IMR-90 (cell line): ENCODE data around the gene ATP6V1E1. TPM values are rescaled to one million over a fixed set of nuclear protein-coding genes. Genes with fewer than 3 reads are reported as not detected.

Source experiments
- ATAC-seq: fragments of 200-7000 bp; cut with Tn5 transposase; 2 replicates; pipeline ENCODE4 v1.9.1; 2020; ENCODE audit warnings: low read depth, mild to moderate bottlenecking, moderate library complexity
- BruUV-seq: library from RNA; stranded (reverse); fragments of 400-500 nt; replicated peaks from 2 replicates; lab custom pipeline; 2021; lab: Mats Ljungman, UMichigan
- CTCF ChIA-PET: fragments of 300-600 bp; formaldehyde crosslinking; extraction: SDS; loops from one replicate; lab custom pipeline; 2021; ENCODE audit warnings: antibody characterized with exemption; lab: Yijun Ruan, JAX
- POLR2A ChIA-PET: fragments of 300-600 bp; sonication (Branson Sonifier 250); formaldehyde crosslinking; loops from one replicate; lab custom pipeline; 2022; ENCODE audit warnings: antibody characterized with exemption; ENCODE audit not compliant: unreplicated experiment; lab: Charles Lee
- DNase-seq: peaks from one replicate; pipeline ENCODE4 v3.0.0; 2013
- H2AFZ ChIP-seq: replicated peaks from 2 replicates; pipeline ENCODE3; 2013; ENCODE audit warnings: low read length, mild to moderate bottlenecking; ENCODE audit not compliant: poor library complexity
- H2AK5ac ChIP-seq: 2 replicates; pipeline ENCODE4 v1.6.1; 2013; ENCODE audit warnings: low read depth, low read length, inconsistent platforms
- H2AK9ac ChIP-seq: replicated peaks from 2 replicates; pipeline ENCODE3; 2013; ENCODE audit warnings: mild to moderate bottlenecking, low read depth, low read length, moderate library complexity; ENCODE audit not compliant: poor library complexity
- H2BK120ac ChIP-seq: 2 replicates; pipeline ENCODE4 v1.6.1; 2013; ENCODE audit warnings: low read depth, low read length, inconsistent platforms
- H2BK15ac ChIP-seq: 3 replicates; pipeline ENCODE4 v1.6.1; 2013; ENCODE audit warnings: low read depth, low read length, inconsistent platforms
- H2BK20ac ChIP-seq: 2 replicates; pipeline ENCODE4 v1.6.1; 2013; ENCODE audit warnings: low read depth, mild to moderate bottlenecking, inconsistent platforms, low read length, moderate library complexity
- H2BK5ac ChIP-seq: 2 replicates; pipeline ENCODE4 v1.6.1; 2013; ENCODE audit warnings: mild to moderate bottlenecking, low read depth, low read length, inconsistent platforms; ENCODE audit not compliant: poor library complexity, severe bottlenecking
- H3K14ac ChIP-seq: replicated peaks from 2 replicates; pipeline ENCODE4 v1.6.1; 2013; ENCODE audit warnings: low read depth, low read length, inconsistent platforms
- H3K18ac ChIP-seq: 2 replicates; pipeline ENCODE4 v1.6.1; 2013; ENCODE audit warnings: low read depth, low read length, control low read depth
- H3K23ac ChIP-seq: 2 replicates; pipeline ENCODE4 v1.6.1; 2013; ENCODE audit warnings: low read depth, low read length, inconsistent platforms
- H3K27ac ChIP-seq: 2 replicates; pipeline ENCODE4 v1.5.1; 2013; ENCODE audit warnings: mild to moderate bottlenecking, control low read depth, low read length; ENCODE audit not compliant: insufficient read depth
- H3K27me3 ChIP-seq: 2 replicates; pipeline ENCODE4 v1.6.1; 2013; ENCODE audit warnings: low read length; ENCODE audit not compliant: control insufficient read depth, insufficient read depth
- H3K36me3 ChIP-seq: 2 replicates; pipeline ENCODE4 v1.6.1; 2013; ENCODE audit warnings: low read length, mixed read lengths; ENCODE audit not compliant: control insufficient read depth, insufficient read depth
- H3K4ac ChIP-seq: 2 replicates; pipeline ENCODE4 v1.6.1; 2013; ENCODE audit warnings: low read depth, low read length, inconsistent platforms
- H3K4me1 ChIP-seq: 2 replicates; pipeline ENCODE4 v1.6.1; 2013; ENCODE audit warnings: low read length, mixed read lengths; ENCODE audit not compliant: control insufficient read depth, insufficient read depth
- H3K4me2 ChIP-seq: 2 replicates; pipeline ENCODE4 v1.6.1; 2013; ENCODE audit warnings: low read depth, mild to moderate bottlenecking, control low read depth, low read length, moderate library complexity
- H3K4me3 ChIP-seq: 2 replicates; pipeline ENCODE4 v1.5.1; 2013; ENCODE audit warnings: low read depth, mild to moderate bottlenecking, control low read depth, low read length, moderate library complexity; ENCODE audit not compliant: insufficient read depth
- H3K56ac ChIP-seq: 2 replicates; pipeline ENCODE4 v1.6.1; 2013; ENCODE audit warnings: low read length, inconsistent platforms; ENCODE audit not compliant: insufficient read depth; ENCODE audit errors: extremely low read depth
- H3K79me1 ChIP-seq, 2 experiments: 2 replicates each; pipeline ENCODE4 v1.6.1; 2013; ENCODE audit warnings: low read length in 2 of 2, inconsistent platforms in 1 of 2, low read depth in 1 of 2
- H3K9ac ChIP-seq: 2 replicates; pipeline ENCODE4 v1.6.1; 2013; ENCODE audit warnings: low read depth, low read length, control low read depth
- H3K9me1 ChIP-seq: 2 replicates; pipeline ENCODE4 v1.6.1; 2013; ENCODE audit warnings: low read length, inconsistent platforms; ENCODE audit not compliant: insufficient read depth
- H3K9me3 ChIP-seq: 2 replicates; pipeline ENCODE4 v1.6.1; 2013; ENCODE audit warnings: low read length; ENCODE audit not compliant: control insufficient read depth, insufficient read depth
- H4K20me1 ChIP-seq: 2 replicates; pipeline ENCODE4 v1.6.1; 2013; ENCODE audit warnings: low read length, inconsistent platforms; ENCODE audit not compliant: insufficient read depth
- H4K5ac ChIP-seq: 2 replicates; pipeline ENCODE4 v1.6.1; 2013; ENCODE audit warnings: mild to moderate bottlenecking, low read depth, low read length, control low read depth
- H4K8ac ChIP-seq, 2 experiments: 2 replicates each; pipeline ENCODE4 v1.6.1; 2013; ENCODE audit warnings: low read depth in 2 of 2, low read length in 2 of 2, control low read depth in 1 of 2, inconsistent platforms in 1 of 2
- H4K91ac ChIP-seq: 2 replicates; pipeline ENCODE4 v1.6.1; 2013; ENCODE audit warnings: low read depth, low read length, inconsistent platforms; ENCODE audit not compliant: insufficient read depth
- BHLHE40 ChIP-seq: fragments of 150-350 bp; IDR thresholded peaks from 2 replicates; pipeline ENCODE4 v1.6.1; 2016; ENCODE audit warnings: mild to moderate bottlenecking, low read depth, low read length
- CEBPB ChIP-seq: IDR thresholded peaks from 2 replicates; pipeline ENCODE4 v1.6.1; 2012; ENCODE audit warnings: low read depth, low read length, improper control_type of control experiment
- CHD1 ChIP-seq: IDR thresholded peaks from 2 replicates; pipeline ENCODE4 v1.6.1; 2012; ENCODE audit warnings: low read depth, low read length, improper control_type of control experiment
- CTCF ChIP-seq: conservative IDR thresholded peaks from 2 replicates; pipeline ENCODE4 v1.5.1; 2012; ENCODE audit warnings: mild to moderate bottlenecking, low read depth, low read length, improper control_type of control experiment
- FOS ChIP-seq: fragments of 150-350 bp; IDR thresholded peaks from 2 replicates; pipeline ENCODE4 v1.6.1; 2016; ENCODE audit warnings: low read depth, low read length
- MAFK ChIP-seq: IDR thresholded peaks from 2 replicates; pipeline ENCODE4 v1.6.1; 2012; ENCODE audit warnings: low read depth, low read length, improper control_type of control experiment
- MAZ ChIP-seq: IDR thresholded peaks from 2 replicates; pipeline ENCODE4 v1.6.1; 2012; ENCODE audit warnings: low read depth, mild to moderate bottlenecking, low read length, improper control_type of control experiment, moderate library complexity, borderline replicate concordance
- MXI1 ChIP-seq: IDR thresholded peaks from 2 replicates; pipeline ENCODE4 v1.6.1; 2012; ENCODE audit warnings: low read depth, mild to moderate bottlenecking, low read length, moderate library complexity, borderline replicate concordance
- NFE2L2 ChIP-seq: fragments of 150-350 bp; IDR thresholded peaks from 2 replicates; pipeline ENCODE4 v1.6.1; 2016; ENCODE audit warnings: low read depth, mild to moderate bottlenecking, low read length
- POLR2A ChIP-seq: IDR thresholded peaks from 2 replicates; pipeline ENCODE4 v1.6.1; 2012; ENCODE audit warnings: mild to moderate bottlenecking, low read depth, low read length
- RAD21 ChIP-seq: IDR thresholded peaks from 2 replicates; pipeline ENCODE4 v1.6.1; 2012; ENCODE audit warnings: low read length, improper control_type of control experiment
- RCOR1 ChIP-seq: IDR thresholded peaks from 2 replicates; pipeline ENCODE4 v1.6.1; 2012; ENCODE audit warnings: mild to moderate bottlenecking, low read length, improper control_type of control experiment; ENCODE audit not compliant: insufficient replicate concordance
- RFX5 ChIP-seq: IDR thresholded peaks from 2 replicates; pipeline ENCODE4 v1.8.0; 2012; ENCODE audit warnings: low read depth, mild to moderate bottlenecking, low read length, moderate library complexity
- SMC3 ChIP-seq: fragments of 150-350 bp; IDR thresholded peaks from 2 replicates; pipeline ENCODE4 v1.6.1; 2016; ENCODE audit warnings: low read depth, mild to moderate bottlenecking, antibody characterized with exemption, low read length, moderate library complexity
- WGBS, 2 experiments: methylation state at CpG; one replicate each; pipeline versions ENCODE4 v1.1.5 to v1.1.7; 2013; ENCODE audit warnings: missing lambda C conversion rate in 2 of 2; ENCODE audit not compliant: insufficient read length in 1 of 2; ENCODE audit errors: extremely low coverage in 2 of 2; 5-methylcytosine and 5-hydroxymethylcytosine counted together
- dilution Hi-C: fragments of 300-500 bp; cut with HindIII; formaldehyde crosslinking; loops from one replicate; pipeline ENCODE4 v1.14.3; 2018; ENCODE audit warnings: low sequenced_read_pairs; ENCODE audit not compliant: unreplicated experiment
- in situ Hi-C: fragments of 300-500 bp; cut with MboI; formaldehyde crosslinking; loops from 3 replicates; pipeline ENCODE4 v1.14.3; 2019; ENCODE audit warnings: low sequenced_read_pairs, inconsistent platforms, mixed read lengths
- intact Hi-C: fragments of 100-400 bp; cut with micrococcal nuclease; formaldehyde crosslinking; loops from 2 replicates; pipeline ENCODE4 v1.10.0; 2022
- polyA plus RNA-seq, 3 experiments: library from polyadenylated mRNA; depleted of rRNA; stranded (reverse); fragments of >200 nt; gene quantifications; 2 replicates each; pipeline ENCODE4 v1.2.3, GENCODE V29; 2012; ENCODE audit warnings: low replicate concordance in 1 of 3
- total RNA-seq: library from RNA; depleted of rRNA; stranded (reverse); fragments of >200 nt; gene quantifications from 2 replicates; pipeline ENCODE4 v1.2.3, GENCODE V29; 2012
- TF ChIP-seq, protein P1 (sequence below): fragments of 150-350 bp; IDR thresholded peaks from 2 replicates; pipeline ENCODE4 v1.6.1; 2017; ENCODE audit warnings: mild to moderate bottlenecking, antibody characterized with exemption, low read length, low read depth
- TF ChIP-seq, protein P2 (sequence below): fragments of 150-350 bp; IDR thresholded peaks from 2 replicates; pipeline ENCODE4 v1.6.1; 2016; ENCODE audit warnings: low read depth, mild to moderate bottlenecking, low read length, moderate library complexity, borderline replicate concordance

The ATP6V1E1 gene
- total and polyA plus RNA-seq, 2 of the 4 experiments (the other 2 are of a cell fraction): 144 to 148 TPM

DNA sequence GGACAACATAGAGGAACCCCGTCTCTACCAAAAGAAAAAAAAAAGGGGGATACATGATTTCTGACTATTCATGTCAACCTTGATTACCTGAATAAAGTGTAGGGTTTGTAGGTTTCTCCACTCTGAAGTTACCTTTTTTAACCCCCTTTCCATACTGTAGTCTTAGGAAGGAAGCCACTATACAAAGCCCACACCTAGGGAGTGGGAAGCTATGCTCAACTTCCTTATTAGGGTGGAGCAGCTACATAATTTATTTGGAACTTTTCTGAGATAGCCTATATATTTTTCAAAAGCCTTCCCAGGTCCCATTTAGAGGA lies 582 bp upstream of the ATP6V1E1 start:
- Histone ChIP-seq H2AK5ac (peak overlapping the region; percentile 83; the same call in 1 of the 2 replicates), H2BK15ac (peak overlapping the region; percentile 54; the same call in 1 of the 3 replicates), H3K4me2 (peak overlapping the region; percentile 84), H3K9me3 (no peaks in the 10 kb centered on the region), H4K20me1 (no peaks in the 10 kb centered on the region), H3K4ac (peak overlapping the region; percentile 81), H3K9ac (peak overlapping the region; percentile 96), H2BK120ac (peak overlapping the region; percentile 15; the same call in 1 of the 2 replicates), H2BK5ac (peak overlapping the region; percentile 87), H3K36me3 (peaks cover 3% of the 10 kb centered on the region), H4K5ac (peak overlapping the region; percentile 85), H3K4me1 (peaks cover 2% of the 10 kb centered on the region), H2AFZ (peak overlapping the region; percentile 96), H3K56ac (peak overlapping the region; percentile 94), H3K27ac (peak overlapping the region; percentile 97), H4K91ac (peak overlapping the region; percentile 48; the same call in 1 of the 2 replicates), H4K8ac (peak overlapping the region; percentile 96 to 98), H2AK9ac (peak overlapping the region; percentile 94), H2BK20ac (peak overlapping the region; percentile 8; the same call in 1 of the 2 replicates), H3K18ac (peak overlapping the region; percentile 88), H3K23ac (peak overlapping the region; percentile 86; the same call in 1 of the 2 replicates), H3K79me1 (peaks cover 8 to 42% of the 10 kb centered on the region in 2 experiments), H3K9me1 (no peaks in the 10 kb centered on the region; the same call in 1 of the 2 replicates), H3K14ac (peak overlapping the region; percentile 90), H3K4me3 (peak overlapping the region; percentile 69), H3K27me3 (no peaks in the 10 kb centered on the region)
- DNase-seq (no peak), ATAC-seq (no peak)
- dilution Hi-C loops: no loop called here
- WGBS, 2 experiments: no CpG with 5 or more reads among the region's 1 CpG
- in situ Hi-C loops: no loop called here
- POLR2A ChIA-PET: no interaction called here
- BruUV-seq: TSS peak; percentile 94
- intact Hi-C loops: loop anchor here (5.0 kb wide), 1 partner anchor 57 kb away; no protein-coding TSS in a partner anchor
- CTCF ChIA-PET: no interaction called here
- no peak for TF ChIP-seq RAD21
- TF ChIP-seq BHLHE40: no peak
- no peak for TF ChIP-seq POLR2A
- no peak for TF ChIP-seq NFE2L2
- TF ChIP-seq FOS: no peak
- TF ChIP-seq RCOR1: no peak
- TF ChIP-seq MXI1: no peak
- TF ChIP-seq, protein P1, sequence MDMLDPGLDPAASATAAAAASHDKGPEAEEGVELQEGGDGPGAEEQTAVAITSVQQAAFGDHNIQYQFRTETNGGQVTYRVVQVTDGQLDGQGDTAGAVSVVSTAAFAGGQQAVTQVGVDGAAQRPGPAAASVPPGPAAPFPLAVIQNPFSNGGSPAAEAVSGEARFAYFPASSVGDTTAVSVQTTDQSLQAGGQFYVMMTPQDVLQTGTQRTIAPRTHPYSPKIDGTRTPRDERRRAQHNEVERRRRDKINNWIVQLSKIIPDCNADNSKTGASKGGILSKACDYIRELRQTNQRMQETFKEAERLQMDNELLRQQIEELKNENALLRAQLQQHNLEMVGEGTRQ: no peak
- TF ChIP-seq RFX5: no peak
- no peak for TF ChIP-seq MAFK
- TF ChIP-seq CTCF: no peak
- TF ChIP-seq, protein P2, sequence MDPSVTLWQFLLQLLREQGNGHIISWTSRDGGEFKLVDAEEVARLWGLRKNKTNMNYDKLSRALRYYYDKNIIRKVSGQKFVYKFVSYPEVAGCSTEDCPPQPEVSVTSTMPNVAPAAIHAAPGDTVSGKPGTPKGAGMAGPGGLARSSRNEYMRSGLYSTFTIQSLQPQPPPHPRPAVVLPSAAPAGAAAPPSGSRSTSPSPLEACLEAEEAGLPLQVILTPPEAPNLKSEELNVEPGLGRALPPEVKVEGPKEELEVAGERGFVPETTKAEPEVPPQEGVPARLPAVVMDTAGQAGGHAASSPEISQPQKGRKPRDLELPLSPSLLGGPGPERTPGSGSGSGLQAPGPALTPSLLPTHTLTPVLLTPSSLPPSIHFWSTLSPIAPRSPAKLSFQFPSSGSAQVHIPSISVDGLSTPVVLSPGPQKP: no peak
- no peak for TF ChIP-seq MAZ
- no peak for TF ChIP-seq CEBPB
- no peak for TF ChIP-seq SMC3
- no peak for TF ChIP-seq CHD1
